ENCODE measurements around the gene TMIGD1. TPM values are rescaled to one million over a fixed set of nuclear protein-coding genes. Genes with fewer than 3 reads are reported as not detected.

The TMIGD1 gene
- total RNA-seq, 1 donor from 2014 or later: not detected

- H3K27me3 Mint-ChIP-seq (ENCODE audit: low read depth, unreplicated experiment): peaks cover 8% of the 10 kb centered on the region
- no peaks in the 10 kb centered on the region for H3K79me2 ChIP-seq (ENCODE audit: insufficient read depth, low read length)
Measured at GRCh38 chr17:30318155-30318554, 15.7 kb downstream of the TMIGD1 start.

GRCh38 chr17:30316736-30317135 lies 17.1 kb downstream of the TMIGD1 start:
- Mint-ChIP-seq H3K27ac (ENCODE audit: unreplicated experiment) (no peak overlapping the region), H3K4me3 (ENCODE audit: unreplicated experiment) (no peak overlapping the region), H3K27me3 (ENCODE audit: low read depth, unreplicated experiment) (peaks cover 9% of the 10 kb centered on the region), H3K9me3 (ENCODE audit: unreplicated experiment) (peaks cover 2% of the 10 kb centered on the region), H3K4me1 (ENCODE audit: low read depth, unreplicated experiment) (peaks cover 1% of the 10 kb centered on the region), H3K36me3 (ENCODE audit: low read depth, unreplicated experiment) (no peaks in the 10 kb centered on the region)
- Histone ChIP-seq H3K4me1 (ENCODE audit: insufficient read depth, low read length) (no peaks in the 10 kb centered on the region), H3K27me3 (ENCODE audit: insufficient read depth, low read length) (peaks cover 5% of the 10 kb centered on the region), H3K9ac (ENCODE audit: low read length) (no peak overlapping the region), H3K36me3 (ENCODE audit: insufficient read depth, low read length) (no peaks in the 10 kb centered on the region), H3K4me2 (ENCODE audit: low read length) (no peak overlapping the region), H2AFZ (ENCODE audit: low read depth, low read length) (no peak overlapping the region), H3K4me3 (ENCODE audit: insufficient read depth, low read depth, low read length) (no peak overlapping the region), H3K79me2 (ENCODE audit: insufficient read depth, low read length) (no peaks in the 10 kb centered on the region), H4K20me1 (ENCODE audit: insufficient read depth, low read length) (no peaks in the 10 kb centered on the region), H3K9me3 (ENCODE audit: insufficient read depth, low read depth, low read length) (no peaks in the 10 kb centered on the region), H3K27ac (ENCODE audit: low read depth, low read length) (no peak overlapping the region)
- FAIRE-seq: no peak
- DNase-seq (ENCODE audit: low read depth): no peak
- TF ChIP-seq CTCF (IDR thresholded peaks at IDR 0.05; ENCODE audit: insufficient read depth, low read depth, low read length) (no peak), EZH2 (IDR thresholded peaks at IDR 0.05; ENCODE audit: insufficient read depth, low read length) (no peak)

More at GRCh38 chr17:30318155-30318554, 15.7 kb downstream of the TMIGD1 start:
- H2AFZ ChIP-seq (ENCODE audit: low read depth, low read length): no peak overlapping the region
- H3K4me1 ChIP-seq (ENCODE audit: insufficient read depth, low read length): no peaks in the 10 kb centered on the region
- no peaks in the 10 kb centered on the region for H4K20me1 ChIP-seq (ENCODE audit: insufficient read depth, low read length)
- H3K4me3 ChIP-seq (ENCODE audit: insufficient read depth, low read depth, low read length): no peak overlapping the region
- DNase-seq (ENCODE audit: low read depth) (no peak), FAIRE-seq (no peak)
- H3K27me3 ChIP-seq (ENCODE audit: insufficient read depth, low read length): peaks cover 5% of the 10 kb centered on the region
- no peak overlapping the region for H3K9ac ChIP-seq (ENCODE audit: low read length)
- no peaks in the 10 kb centered on the region for H3K9me3 ChIP-seq (ENCODE audit: insufficient read depth, low read depth, low read length)
- no peaks in the 10 kb centered on the region for H3K36me3 Mint-ChIP-seq (ENCODE audit: low read depth, unreplicated experiment)
- H3K36me3 ChIP-seq (ENCODE audit: insufficient read depth, low read length): no peaks in the 10 kb centered on the region
- H3K27ac Mint-ChIP-seq (ENCODE audit: unreplicated experiment): no peak overlapping the region
- H3K27ac ChIP-seq (ENCODE audit: low read depth, low read length): no peak overlapping the region
- H3K4me2 ChIP-seq (ENCODE audit: low read length): no peak overlapping the region
- no peak for TF ChIP-seq EZH2 (IDR thresholded peaks at IDR 0.05; ENCODE audit: insufficient read depth, low read length)
- TF ChIP-seq CTCF (IDR thresholded peaks at IDR 0.05; ENCODE audit: insufficient read depth, low read depth, low read length): no peak
- H3K4me1 Mint-ChIP-seq (ENCODE audit: low read depth, unreplicated experiment): peaks cover 2% of the 10 kb centered on the region
- H3K9me3 Mint-ChIP-seq (ENCODE audit: unreplicated experiment): peaks cover 2% of the 10 kb centered on the region
- no peak overlapping the region for H3K4me3 Mint-ChIP-seq (ENCODE audit: unreplicated experiment)

GRCh38 chr17:30315106-30315505 lies 18.8 kb downstream of the TMIGD1 start:
- H3K4me3 ChIP-seq (ENCODE audit: insufficient read depth, low read depth, low read length): no peak overlapping the region
- no peaks in the 10 kb centered on the region for H4K20me1 ChIP-seq (ENCODE audit: insufficient read depth, low read length)
- no peak overlapping the region for H2AFZ ChIP-seq (ENCODE audit: low read depth, low read length)
- no peaks in the 10 kb centered on the region for H3K79me2 ChIP-seq (ENCODE audit: insufficient read depth, low read length)
- H3K36me3 Mint-ChIP-seq (ENCODE audit: low read depth, unreplicated experiment): no peaks in the 10 kb centered on the region
- H3K4me1 Mint-ChIP-seq (ENCODE audit: low read depth, unreplicated experiment): peaks cover 1% of the 10 kb centered on the region
- H3K9me3 ChIP-seq (ENCODE audit: insufficient read depth, low read depth, low read length): no peaks in the 10 kb centered on the region
- H3K27ac Mint-ChIP-seq (ENCODE audit: unreplicated experiment): no peak overlapping the region
- FAIRE-seq: no peak
- TF ChIP-seq EZH2 (IDR thresholded peaks at IDR 0.05; ENCODE audit: insufficient read depth, low read length): no peak
- TF ChIP-seq CTCF (IDR thresholded peaks at IDR 0.05; ENCODE audit: insufficient read depth, low read depth, low read length): no peak
- no peak overlapping the region for H3K9ac ChIP-seq (ENCODE audit: low read length)
- H3K36me3 ChIP-seq (ENCODE audit: insufficient read depth, low read length): no peaks in the 10 kb centered on the region
- peaks cover 2% of the 10 kb centered on the region for H3K9me3 Mint-ChIP-seq (ENCODE audit: unreplicated experiment)
- no peak overlapping the region for H3K4me2 ChIP-seq (ENCODE audit: low read length)
- DNase-seq (ENCODE audit: low read depth): no peak
- H3K27me3 ChIP-seq (ENCODE audit: insufficient read depth, low read length): peaks cover 5% of the 10 kb centered on the region
- H3K27me3 Mint-ChIP-seq (ENCODE audit: low read depth, unreplicated experiment): peaks cover 9% of the 10 kb centered on the region
- no peak overlapping the region for H3K4me3 Mint-ChIP-seq (ENCODE audit: unreplicated experiment)
- no peak overlapping the region for H3K27ac ChIP-seq (ENCODE audit: low read depth, low read length)
- H3K4me1 ChIP-seq (ENCODE audit: insufficient read depth, low read length): no peaks in the 10 kb centered on the region
